GM18858 (cell line): Measurements from ENCODE around the gene BATF2.
"Not testable (repeated sequence)": the region's sequence is repeated elsewhere in the genome, so short reads cannot be mapped to it uniquely, and the experiment has no call there.

Experiments
- ATAC-seq: cut with Tn5 transposase; IDR thresholded peaks from one replicate; pipeline ENCODE4 v1.9.1; 2021; ENCODE audit not compliant: unreplicated experiment

BATF2 gene

GRCh38 chr11:65013888-65014725, 17.3 kb upstream of the BATF2 start, which contains the start of gene ARL2:
TSS of gene ARL2 (plus strand) at chr11:65014160. CDS start at chr11:65014208, 48 bp downstream.
- ATAC-seq: peak; percentile 51

- peak; percentile 60 for ATAC-seq
Measured at GRCh38 chr11:65013130-65013887, 16.5 kb upstream of the BATF2 start.

- no peak for ATAC-seq
Measured at GRCh38 chr11:65008873-65009272, 12.1 kb upstream of the BATF2 start.

- ATAC-seq: no peak
Measured at GRCh38 chr11:65008016-65008415, 11.2 kb upstream of the BATF2 start.

- ATAC-seq: not testable (repeated sequence)
Measured at GRCh38 chr11:65003968-65004367, 7.2 kb upstream of the BATF2 start.

GRCh38 chr11:65003282-65003681, 6.5 kb upstream of the BATF2 start:
- ATAC-seq: no peak

GRCh38 chr11:65002706-65003105, 5.9 kb upstream of the BATF2 start:
- no peak for ATAC-seq

- no peak for ATAC-seq
Measured at GRCh38 chr11:64999478-64999877, 2.7 kb upstream of the BATF2 start.

- ATAC-seq: no peak
Measured at GRCh38 chr11:64998690-64999431, 2.1 kb upstream of the BATF2 start.

- no peak for ATAC-seq
Measured at GRCh38 chr11:64998141-64998540, 1.4 kb upstream of the BATF2 start.

- no peak for ATAC-seq
Measured at GRCh38 chr11:64996327-64996709, 453 bp downstream of the BATF2 start.

GRCh38 chr11:64994318-64994717, 2.5 kb downstream of the BATF2 start:
- ATAC-seq: no peak

- no peak for ATAC-seq
Measured at GRCh38 chr11:64990222-64990923, 6.4 kb downstream of the BATF2 start.

GRCh38 chr11:64989416-64989815, 7.4 kb downstream of the BATF2 start:
- no peak for ATAC-seq

- no peak for ATAC-seq
Measured at GRCh38 chr11:64987998-64988854, 8.5 kb downstream of the BATF2 start.

GRCh38 chr11:64983339-64983738, 13.4 kb downstream of the BATF2 start:
- not testable (repeated sequence) for ATAC-seq

- ATAC-seq: no peak
Measured at GRCh38 chr11:64976651-64977050, 20.1 kb downstream of the BATF2 start.

GRCh38 chr11:64974124-64974523, 22.6 kb downstream of the BATF2 start:
- no peak for ATAC-seq

- no peak for ATAC-seq
Measured at GRCh38 chr11:64971421-64972233, 25.1 kb downstream of the BATF2 start, which contains the start of gene MAJIN. TSS of gene MAJIN (minus strand) at chr11:64972108. CDS start at chr11:64959405, 12,703 bp downstream.
